ENCODE data around the gene KRTAP5-1. TPM values are rescaled to one million over a fixed set of nuclear protein-coding genes. Genes with fewer than 3 reads are reported as not detected.
"Not testable (repeated sequence)": the region's sequence is repeated elsewhere in the genome, so short reads cannot be mapped to it uniquely, and the experiment has no call there.

KRTAP5-1 gene
- total RNA-seq, 2 donors from 2014 or later, result not detected

GRCh38 chr11:1622086-1622485 lies 37.0 kb upstream of the KRTAP5-1 start, which contains the start of gene KRTAP5-4:
KRTAP5-4 (minus strand) TSS chr11:1622138; CDS start chr11:1622093, 45 bp downstream.
- H3K27ac ChIP-seq, result no peak within 1 kb of the TSS
- no peak for TF ChIP-seq CTCF (IDR thresholded peaks at IDR 0.05)
- no peaks in the 10 kb centered on the region for H3K27me3 ChIP-seq (replicated peaks; ENCODE audit: insufficient read depth)
- H3K4me3 ChIP-seq, result no peak within 1 kb of the TSS
- ATAC-seq (ENCODE audit: insufficient number of reproducible peaks, low FRiP score, low read depth), result no peak
- H3K4me1 ChIP-seq (ENCODE audit: control insufficient read depth in 1 of 2, low read depth in 2 of 2), result no peaks in the 10 kb centered on the region
- H3K36me3 ChIP-seq, result no peaks in the 10 kb centered on the region
- H3K9me3 ChIP-seq, result no peaks in the 10 kb centered on the region
- DNase-seq (ENCODE audit: low spot score), result no peak

GRCh38 chr11:1619449-1619848 lies 34.4 kb upstream of the KRTAP5-1 start:
- TF ChIP-seq CTCF (IDR thresholded peaks at IDR 0.05), result no peak
- DNase-seq (ENCODE audit: low spot score) (no peak), ATAC-seq (ENCODE audit: insufficient number of reproducible peaks, low FRiP score, low read depth) (no peak)
- Histone ChIP-seq H3K9me3 (no peaks in the 10 kb centered on the region), H3K4me3 (no peak overlapping the region), H3K27ac (no peak overlapping the region), H3K27me3 (replicated peaks; ENCODE audit: insufficient read depth) (no peaks in the 10 kb centered on the region), H3K36me3 (no peaks in the 10 kb centered on the region), H3K4me1 (ENCODE audit: control insufficient read depth in 1 of 2, low read depth in 2 of 2) (no peaks in the 10 kb centered on the region)

- Histone ChIP-seq H3K27ac (no peak overlapping the region), H3K9me3 (no peaks in the 10 kb centered on the region), H3K36me3 (no peaks in the 10 kb centered on the region), H3K27me3 (replicated peaks; ENCODE audit: insufficient read depth) (no peaks in the 10 kb centered on the region), H3K4me1 (ENCODE audit: control insufficient read depth in 1 of 2, low read depth in 2 of 2) (no peaks in the 10 kb centered on the region), H3K4me3 (no peak overlapping the region)
- ATAC-seq (ENCODE audit: insufficient number of reproducible peaks, low FRiP score, low read depth) (no peak), DNase-seq (ENCODE audit: low spot score) (no peak)
- no peak for TF ChIP-seq CTCF (IDR thresholded peaks at IDR 0.05)
These were observed 33.1 kb upstream of the KRTAP5-1 start for GRCh38 chr11:1618231-1618630.

- Histone ChIP-seq H3K4me1 (ENCODE audit: control insufficient read depth in 1 of 2, low read depth in 2 of 2) (no peaks in the 10 kb centered on the region), H3K9me3 (no peaks in the 10 kb centered on the region), H3K4me3 (no peak within 1 kb of the TSS), H3K27me3 (replicated peaks; ENCODE audit: insufficient read depth) (no peaks in the 10 kb centered on the region), H3K27ac (no peak within 1 kb of the TSS), H3K36me3 (no peaks in the 10 kb centered on the region)
- TF ChIP-seq CTCF (IDR thresholded peaks at IDR 0.05), result no peak
- DNase-seq (ENCODE audit: low spot score) (no peak), ATAC-seq (ENCODE audit: insufficient number of reproducible peaks, low FRiP score, low read depth) (no peak)
These were observed 23.3 kb upstream of the KRTAP5-1 start, which contains the start of gene KRTAP5-3 for GRCh38 chr11:1608363-1608762. KRTAP5-3 (minus strand) TSS chr11:1608463; CDS start chr11:1608385, 78 bp downstream.

- not testable (repeated sequence) for H3K27me3 ChIP-seq (replicated peaks; ENCODE audit: insufficient read depth); ATAC-seq (ENCODE audit: insufficient number of reproducible peaks, low FRiP score, low read depth); H3K27ac ChIP-seq; H3K4me1 ChIP-seq (ENCODE audit: control insufficient read depth in 1 of 2, low read depth in 2 of 2); H3K4me3 ChIP-seq; H3K9me3 ChIP-seq; H3K36me3 ChIP-seq; DNase-seq (ENCODE audit: low spot score)
These were observed 22.8 kb upstream of the KRTAP5-1 start for GRCh38 chr11:1607901-1608300.

- H3K27ac ChIP-seq; H3K4me3 ChIP-seq; H3K4me1 ChIP-seq (ENCODE audit: control insufficient read depth in 1 of 2, low read depth in 2 of 2); ATAC-seq (ENCODE audit: insufficient number of reproducible peaks, low FRiP score, low read depth); H3K9me3 ChIP-seq; DNase-seq (ENCODE audit: low spot score); H3K36me3 ChIP-seq; H3K27me3 ChIP-seq (replicated peaks; ENCODE audit: insufficient read depth): not testable (repeated sequence)
These were observed 22.2 kb upstream of the KRTAP5-1 start for GRCh38 chr11:1607156-1607845.

- H3K4me1 ChIP-seq (ENCODE audit: control insufficient read depth in 1 of 2, low read depth in 2 of 2); DNase-seq (ENCODE audit: low spot score): not testable (repeated sequence)
These were observed 20.8 kb upstream of the KRTAP5-1 start for GRCh38 chr11:1605923-1606322.

More at GRCh38 chr11:1605923-1606322, 20.8 kb upstream of the KRTAP5-1 start:
- not testable (repeated sequence) for H3K27me3 ChIP-seq (replicated peaks; ENCODE audit: insufficient read depth); H3K36me3 ChIP-seq; H3K4me3 ChIP-seq; ATAC-seq (ENCODE audit: insufficient number of reproducible peaks, low FRiP score, low read depth); H3K27ac ChIP-seq; H3K9me3 ChIP-seq

Measured in thoracic aorta (tissue), 2 donors.